Left colon (tissue), 2 donors: ENCODE data around the gene BORCS6. TPM values are rescaled to one million over a fixed set of nuclear protein-coding genes. Genes with fewer than 3 reads are reported as not detected.
A peak's percentile ranks its signal among the peaks of the same experiment; 100 is the strongest.

Experiments used
- ATAC-seq: fragments of 200-7000 bp; cut with Tn5 transposase; one replicate; pipeline ENCODE4 v1.9.1; 2020; ENCODE audit warnings: mild to moderate bottlenecking, moderate library complexity
- DNase-seq, 2 donors: peaks; one replicate each; pipeline ENCODE4 v3.0.0-alpha.2; 2020
- intact Hi-C, 2 donors: fragments of 100-400 bp; cut with DNase I in 1 of 2; cut with micrococcal nuclease in 1 of 2; formaldehyde crosslinking; loops; one replicate each; pipeline versions ENCODE4 v1.11.2 to v1.14.0; 2022; cut with DNase I, micrococcal nuclease
- long read RNA-seq: library from polyadenylated mRNA; unstranded; transcript quantifications from one replicate; pipeline ENCODE4 v2.0.0, GENCODE V29; 2021
- total RNA-seq, 2 donors: library from RNA; stranded (reverse); fragmentation: NEBNext Ultra II Directional; extraction: Animal tissue kit (Norgen Biotek cat#: 25700); gene quantifications; one replicate each; pipeline ENCODE4 v1.2.1, GENCODE V29; 2021
- donor health status: DM: no; HTN: no; CAD: no.
- donor health status: DM: yes; HTN: yes; CAD: no.

Gene BORCS6
- total RNA-seq, result 10 to 100 TPM; 12.2 to 13.3 TPM
- long read RNA-seq, transcript BORCS6-201 (1 exons, 2,575 nt), result major isoform, 68 of 68 reads
- long read RNA-seq, partial matches to known transcripts, result 0 of 68 reads
- long read RNA-seq, other reads (novel, unspliced or antisense), result 0 of 68 reads

- intact Hi-C loops, result loop anchor here in 1 of 2 donors (10.0 kb wide), 1 partner anchor 65 kb away; the partner anchor contains the start of gene HES7
- DNase-seq, result peak; percentile 96 to 99
- ATAC-seq, result peak; percentile 68
Observed at GRCh38 chr17:8189711-8190477, at the start of gene BORCS6. Gene BORCS6, minus strand, starts transcription at chr17:8190180. Its CDS starts 40 bp downstream, at chr17:8190140.

- ATAC-seq, result no peak
- intact Hi-C loops, result no loop called here
- no peak for DNase-seq
Observed at GRCh38 chr17:8237886-8238285, 47.9 kb upstream of the BORCS6 start.

- DNase-seq, result no peak
- intact Hi-C loops, result no loop called here
- ATAC-seq, result peak; percentile 42
Observed at GRCh38 chr17:8237175-8237574, 47.2 kb upstream of the BORCS6 start.

DNA sequence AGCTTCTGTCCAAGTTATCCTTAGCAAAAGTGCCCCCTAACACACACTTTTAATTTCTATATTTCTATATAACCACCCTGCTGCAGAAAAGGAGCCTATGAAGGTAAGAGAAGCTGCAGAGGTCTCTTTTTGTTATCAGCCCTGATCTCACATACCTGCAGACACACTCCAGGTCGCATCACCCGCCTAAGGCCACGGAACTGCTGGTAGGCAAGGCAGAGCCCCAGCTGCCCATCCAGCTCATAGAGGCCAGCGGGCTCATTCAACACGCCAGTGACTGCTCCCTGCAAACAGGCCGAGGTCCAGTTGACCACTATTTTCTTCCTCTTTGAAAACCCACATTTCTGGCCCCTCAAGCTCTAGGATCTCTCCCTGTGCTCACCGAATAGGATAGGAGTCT is 45.7 kb upstream of the BORCS6 start:
- no peak for ATAC-seq
- intact Hi-C loops, result no loop called here

DNA sequence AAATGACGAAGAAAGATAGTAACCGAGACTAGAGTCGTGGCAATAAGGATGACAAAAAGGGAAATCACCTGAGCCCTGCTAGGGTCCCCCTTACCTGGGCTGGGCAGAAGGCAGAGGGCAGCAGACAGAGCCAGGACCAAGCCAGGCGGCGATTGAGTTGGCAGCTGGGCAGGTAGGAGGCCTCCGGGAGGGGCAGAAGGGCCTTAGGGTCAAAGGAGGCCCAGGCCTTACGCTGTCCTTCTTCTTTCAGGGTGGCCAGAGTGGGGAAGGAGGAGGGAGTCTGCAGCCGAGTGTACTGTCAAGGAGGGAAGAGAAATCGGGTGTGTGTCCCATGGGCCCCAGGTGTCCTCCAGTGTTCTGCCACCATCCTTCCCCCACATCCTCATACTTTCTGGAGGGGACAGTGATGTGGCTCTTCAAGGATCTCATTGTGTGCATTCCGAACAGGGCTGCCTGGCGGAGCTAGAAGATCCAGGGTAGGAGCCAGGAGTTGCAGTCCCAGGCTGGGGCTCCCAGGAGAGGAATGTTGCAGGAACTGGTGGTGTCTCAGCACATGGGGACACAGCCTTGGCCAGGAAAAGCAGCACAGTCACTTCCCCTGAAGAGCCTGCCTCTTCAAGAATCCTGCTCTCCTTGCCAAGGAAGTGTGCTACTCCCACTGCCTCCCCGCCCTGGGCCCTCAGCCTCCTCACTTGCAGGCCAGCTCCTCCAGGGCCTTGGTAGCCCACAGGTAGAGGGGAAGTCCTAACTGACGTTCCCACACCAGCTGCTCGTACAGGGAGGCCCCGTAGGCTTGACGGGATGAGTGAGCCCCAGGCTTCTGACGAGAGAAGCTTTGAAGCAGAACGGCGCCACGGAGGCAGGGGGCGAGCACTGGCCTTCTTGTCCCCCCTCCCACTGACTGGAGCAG is 44.6 kb upstream of the BORCS6 start:
- ATAC-seq (no peak), DNase-seq (no peak)
- intact Hi-C loops, result no loop called here

More for the DNA sequence above, 45.7 kb upstream of the BORCS6 start:
- no peak for DNase-seq

- no peak for ATAC-seq
- DNase-seq, result no peak
- intact Hi-C loops, result no loop called here
Observed at GRCh38 chr17:8231701-8232100, 41.7 kb upstream of the BORCS6 start.

DNA sequence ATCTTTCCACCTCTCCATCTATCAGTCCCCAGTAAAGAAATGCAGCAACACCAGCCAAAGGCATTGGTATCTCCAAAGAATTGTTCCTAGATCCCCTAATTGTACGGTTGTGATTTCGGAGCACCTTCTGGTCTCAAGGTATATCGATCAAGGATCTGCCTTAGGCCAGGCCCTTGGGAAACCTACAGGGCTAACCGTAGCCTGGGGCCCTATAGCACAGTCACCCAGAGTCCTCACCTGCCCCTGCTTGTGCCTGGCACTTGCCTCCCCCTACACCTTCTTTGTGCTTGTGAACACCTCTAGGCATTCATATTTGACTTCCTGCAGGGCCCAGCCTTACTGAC is 37.2 kb upstream of the BORCS6 start:
- ATAC-seq, result no peak
- DNase-seq, result no peak
- intact Hi-C loops, result no loop called here

GRCh38 chr17:8226536-8227237 is 36.7 kb upstream of the BORCS6 start:
- ATAC-seq (peak; percentile 34), DNase-seq (peak; percentile 77 to 85)
- intact Hi-C loops, result no loop called here

- no peak for ATAC-seq
- intact Hi-C loops, result no loop called here
- peak in 1 of 2 donors; percentile 63 for DNase-seq
Observed at GRCh38 chr17:8225813-8226535, 36.0 kb upstream of the BORCS6 start.

DNA sequence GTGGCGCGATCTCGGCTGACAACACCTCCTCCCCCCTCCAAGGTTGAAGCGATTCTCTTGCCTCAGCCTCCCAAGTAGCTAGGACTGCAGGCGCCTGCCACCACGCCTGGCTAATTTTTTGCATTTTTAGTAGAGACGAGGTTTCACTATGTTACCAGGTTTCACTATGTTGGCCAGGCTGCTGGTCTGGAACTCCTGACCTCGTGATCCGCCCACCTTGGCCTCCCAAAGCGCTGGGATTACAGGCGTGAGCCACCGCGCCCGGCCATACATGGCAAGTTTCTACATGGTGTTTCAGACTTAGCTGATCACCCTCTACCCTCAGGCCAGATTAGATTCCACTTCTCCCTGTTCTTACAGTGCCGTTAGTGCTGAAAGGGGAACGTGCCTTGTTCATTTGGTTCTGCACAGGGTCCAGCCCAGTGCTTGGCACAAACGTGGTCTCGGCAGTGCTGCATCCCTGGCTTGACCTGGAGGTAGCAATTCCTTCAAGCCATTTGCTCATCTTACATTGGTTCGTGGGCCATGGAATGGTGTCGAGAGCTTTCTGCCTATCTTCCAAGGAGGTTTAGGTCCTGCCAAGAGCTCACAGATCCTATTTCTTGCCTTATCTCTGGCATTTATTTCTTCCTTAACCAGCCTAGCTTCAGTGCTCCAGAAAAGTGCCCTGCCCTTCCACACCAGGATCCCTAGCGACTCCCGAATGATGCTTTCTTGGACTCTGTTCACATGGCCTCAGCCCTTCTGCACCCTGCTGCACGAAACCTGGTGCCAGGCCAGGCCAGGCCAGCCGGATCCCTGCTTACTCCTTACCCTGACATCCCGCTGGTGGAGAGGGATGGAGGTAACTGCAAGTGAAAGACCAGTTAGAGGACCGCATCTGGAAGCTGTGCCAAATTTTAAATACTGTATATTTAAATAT is 35.2 kb upstream of the BORCS6 start:
- DNase-seq (no peak), ATAC-seq (no peak)
- intact Hi-C loops, result no loop called here

DNA sequence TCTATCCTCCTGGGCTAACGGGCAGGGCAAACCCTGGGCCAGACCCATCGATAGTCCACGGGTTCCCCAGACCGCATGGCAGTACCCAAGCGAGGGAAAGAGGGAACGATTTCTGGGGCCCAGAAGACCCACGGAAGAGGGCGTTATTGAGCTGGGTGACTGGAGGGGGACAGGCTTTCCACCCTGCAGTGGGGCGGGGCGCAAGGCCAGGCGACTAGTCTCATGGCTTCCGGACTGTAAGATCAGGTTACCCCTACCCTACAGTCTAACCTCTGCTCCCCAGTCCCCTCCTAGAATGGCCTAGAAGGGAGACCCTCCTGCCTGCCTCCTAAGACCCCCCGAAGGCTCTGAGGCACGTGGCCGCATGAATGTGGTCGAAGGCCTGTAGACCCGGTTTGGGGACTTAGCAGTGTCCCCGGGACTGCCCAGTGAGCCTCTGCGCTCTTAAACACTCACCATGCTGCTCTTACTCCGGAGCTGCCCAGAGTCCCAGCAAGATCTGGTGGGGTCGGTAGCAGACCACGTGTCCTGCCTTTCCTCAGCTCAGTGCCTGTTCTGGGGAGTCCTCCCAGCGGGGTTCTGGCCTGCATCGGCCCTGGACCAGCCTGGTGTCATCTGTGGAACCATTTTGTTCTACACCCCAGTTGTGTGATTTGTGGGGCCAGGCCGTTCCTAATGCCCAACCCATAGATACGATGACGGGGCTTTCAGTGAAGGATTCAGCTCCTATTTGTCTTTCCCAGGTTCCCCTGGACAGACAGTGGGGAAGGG is 33.6 kb upstream of the BORCS6 start:
- DNase-seq, result peak; percentile 78 to 82
- intact Hi-C loops, result no loop called here
- ATAC-seq, result peak; percentile 18

GRCh38 chr17:8222630-8223355 is 32.8 kb upstream of the BORCS6 start:
- ATAC-seq (peak; percentile 66), DNase-seq (peak; percentile 94 to 95)
- intact Hi-C loops, result no loop called here

DNA sequence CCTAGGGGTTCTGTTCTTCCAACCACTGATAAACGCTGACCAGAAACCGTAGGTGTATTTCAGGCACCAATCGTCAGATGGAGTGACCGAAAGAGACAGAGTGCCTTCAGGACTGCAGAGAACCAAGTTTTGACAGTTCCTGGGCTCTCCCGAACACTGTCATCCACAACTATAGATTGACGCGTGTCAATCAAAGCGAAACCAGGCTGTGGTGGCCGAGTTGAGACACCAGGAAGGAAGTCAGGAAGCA is 32.3 kb upstream of the BORCS6 start:
- intact Hi-C loops, result no loop called here
- ATAC-seq (no peak), DNase-seq (no peak)

GRCh38 chr17:8221663-8222379 is 31.8 kb upstream of the BORCS6 start:
- ATAC-seq, result peak; percentile 52
- DNase-seq, result peak; percentile 78 to 87
- intact Hi-C loops, result loop anchor here in 1 of 2 donors (1.0 kb wide), 1 partner anchor 36 kb away; no protein-coding TSS in a partner anchor

DNA sequence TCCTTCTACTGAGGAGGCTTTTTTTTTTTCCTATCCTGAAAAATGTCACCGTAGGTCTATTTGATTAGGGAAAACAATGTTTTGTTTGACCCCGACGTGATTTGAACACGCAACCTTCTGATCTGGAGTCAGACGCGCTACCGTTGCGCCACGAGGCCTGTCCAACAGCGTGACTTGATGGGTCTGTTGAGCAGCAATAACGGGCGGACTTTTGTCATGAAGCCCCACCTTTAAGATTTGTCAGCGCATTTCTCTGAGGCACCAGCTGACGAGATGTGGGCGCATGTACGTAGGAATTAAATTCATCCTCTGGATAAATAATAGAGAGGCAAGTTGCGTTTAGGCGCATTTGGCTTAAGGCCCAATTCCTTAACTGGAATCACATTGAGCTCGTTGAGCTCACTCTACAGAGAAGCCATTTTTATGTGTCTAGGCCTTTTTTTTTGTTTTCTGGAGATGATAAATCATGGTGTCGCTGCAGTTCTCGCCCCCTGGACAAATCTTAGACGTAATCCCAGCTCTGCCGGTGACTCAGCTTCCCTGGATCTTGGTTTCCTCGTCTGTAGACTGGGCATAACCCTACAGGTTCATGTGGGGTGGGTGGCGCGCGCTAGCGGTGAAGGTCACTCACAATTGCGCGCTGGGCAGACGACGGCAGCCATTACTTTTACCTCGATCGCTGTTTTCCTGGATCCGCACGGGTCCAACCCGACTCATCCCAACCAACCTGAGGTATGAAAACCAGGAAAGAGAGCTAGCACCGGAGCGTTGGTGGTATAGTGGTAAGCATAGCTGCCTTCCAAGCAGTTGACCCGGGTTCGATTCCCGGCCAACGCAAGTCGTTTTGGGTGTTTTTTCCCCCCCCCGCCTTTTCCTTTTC is 31.0 kb upstream of the BORCS6 start:
- DNase-seq, result peak; percentile 86 to 90
- intact Hi-C loops, result loop anchor here in 1 of 2 donors (1.0 kb wide), 1 partner anchor 35 kb away; no protein-coding TSS in a partner anchor

More for the DNA sequence above, 31.0 kb upstream of the BORCS6 start:
- peak; percentile 59 for ATAC-seq
